Measurements from ENCODE around the gene SF3B4.

GRCh38 chr1:149942885-149943284 lies 15.3 kb upstream of the SF3B4 start:
- no peak for TF ChIP-seq POLR2A (IDR thresholded peaks at IDR 0.05)
- TF ChIP-seq, protein P1, sequence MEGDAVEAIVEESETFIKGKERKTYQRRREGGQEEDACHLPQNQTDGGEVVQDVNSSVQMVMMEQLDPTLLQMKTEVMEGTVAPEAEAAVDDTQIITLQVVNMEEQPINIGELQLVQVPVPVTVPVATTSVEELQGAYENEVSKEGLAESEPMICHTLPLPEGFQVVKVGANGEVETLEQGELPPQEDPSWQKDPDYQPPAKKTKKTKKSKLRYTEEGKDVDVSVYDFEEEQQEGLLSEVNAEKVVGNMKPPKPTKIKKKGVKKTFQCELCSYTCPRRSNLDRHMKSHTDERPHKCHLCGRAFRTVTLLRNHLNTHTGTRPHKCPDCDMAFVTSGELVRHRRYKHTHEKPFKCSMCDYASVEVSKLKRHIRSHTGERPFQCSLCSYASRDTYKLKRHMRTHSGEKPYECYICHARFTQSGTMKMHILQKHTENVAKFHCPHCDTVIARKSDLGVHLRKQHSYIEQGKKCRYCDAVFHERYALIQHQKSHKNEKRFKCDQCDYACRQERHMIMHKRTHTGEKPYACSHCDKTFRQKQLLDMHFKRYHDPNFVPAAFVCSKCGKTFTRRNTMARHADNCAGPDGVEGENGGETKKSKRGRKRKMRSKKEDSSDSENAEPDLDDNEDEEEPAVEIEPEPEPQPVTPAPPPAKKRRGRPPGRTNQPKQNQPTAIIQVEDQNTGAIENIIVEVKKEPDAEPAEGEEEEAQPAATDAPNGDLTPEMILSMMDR (IDR thresholded peaks at IDR 0.05) = no peak
